ENCODE data around the gene CPN2.

CPN2 gene

GRCh38 chr3:194351080-194351672 lies at the start of gene CPN2:
CPN2 (minus strand) TSS chr3:194351328; CDS start chr3:194342702, 8,626 bp downstream.
- no peak for DNase-seq (ENCODE audit: low read depth)

- DNase-seq (ENCODE audit: low read depth): no peak
These were observed 48.8 kb upstream of the CPN2 start for GRCh38 chr3:194399874-194400411.

GRCh38 chr3:194399166-194399565 lies 48.0 kb upstream of the CPN2 start, which contains the start of gene GP5:
GP5 (minus strand) TSS chr3:194399266; CDS start chr3:194398282, 984 bp downstream.
- DNase-seq (ENCODE audit: low read depth): no peak

DNA sequence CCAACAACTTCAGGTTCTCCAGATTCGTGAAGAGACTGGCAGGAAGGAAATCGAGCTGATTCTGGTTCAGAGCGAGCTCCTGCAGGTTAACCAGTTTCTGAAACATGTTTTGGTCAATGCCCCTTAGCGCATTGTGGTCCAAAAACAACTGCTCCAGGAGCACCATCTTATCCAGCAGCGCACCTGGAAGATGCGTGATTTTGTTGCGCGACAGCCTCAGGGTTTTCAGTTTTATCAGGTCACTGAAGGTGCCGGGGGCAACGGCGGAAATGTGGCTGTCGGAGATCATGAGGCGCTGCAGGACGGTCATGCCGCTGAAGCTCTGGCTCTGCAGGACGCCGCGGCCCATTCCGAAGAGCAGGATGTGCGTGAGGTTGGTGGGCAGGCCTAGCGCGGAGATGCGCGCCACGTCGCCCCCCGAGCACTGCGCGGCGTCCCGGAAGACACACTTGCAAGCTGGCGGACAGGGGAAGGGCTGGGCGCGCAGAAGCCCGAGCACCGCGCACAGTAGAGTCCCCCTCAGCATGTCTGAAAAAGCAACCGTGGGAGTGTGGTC lies 46.7 kb upstream of the CPN2 start:
- no peak for DNase-seq (ENCODE audit: low read depth)

GRCh38 chr3:194396859-194397756 lies 46.0 kb upstream of the CPN2 start:
- peak; percentile 27 for DNase-seq (ENCODE audit: low read depth)

DNA sequence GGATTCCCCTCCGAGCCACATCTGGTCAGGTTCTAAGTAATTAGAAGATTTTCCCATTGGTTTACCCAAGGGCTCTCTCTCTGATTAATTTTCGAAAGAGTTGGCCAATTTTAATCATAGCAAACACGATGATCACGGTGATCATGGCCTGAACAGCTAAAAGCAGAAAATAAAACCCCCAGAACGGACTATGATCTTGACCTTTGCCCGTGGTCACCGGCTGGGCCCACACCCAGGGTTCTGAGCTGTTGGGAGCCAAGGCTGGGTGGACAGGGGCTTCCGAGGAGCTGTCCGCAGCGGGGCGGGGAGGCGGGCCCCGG lies 45.4 kb upstream of the CPN2 start:
- DNase-seq (ENCODE audit: low read depth): no peak

- peak; percentile 46 for DNase-seq (ENCODE audit: low read depth)
These were observed 44.8 kb upstream of the CPN2 start for GRCh38 chr3:194395778-194396538.

DNA sequence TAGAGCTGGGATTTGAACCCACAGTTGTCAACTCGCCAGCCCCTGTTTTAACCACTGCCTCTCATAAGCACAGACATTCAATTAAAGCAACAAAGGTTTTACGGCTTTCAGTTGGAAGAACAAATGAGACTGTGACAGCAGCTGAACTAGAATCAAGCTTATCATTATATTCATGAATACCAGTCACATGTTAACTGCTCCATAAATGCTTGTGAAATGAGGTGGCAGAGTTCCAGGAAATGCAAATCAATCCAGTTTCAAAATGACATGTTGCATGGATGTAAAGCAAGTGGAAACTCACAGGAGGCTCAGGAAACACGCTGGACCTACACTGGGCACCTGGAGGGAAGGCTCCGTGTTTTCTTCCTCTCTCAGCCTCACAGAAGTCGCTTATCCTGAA lies 44.1 kb upstream of the CPN2 start:
- DNase-seq (ENCODE audit: low read depth): peak; percentile 52

DNA sequence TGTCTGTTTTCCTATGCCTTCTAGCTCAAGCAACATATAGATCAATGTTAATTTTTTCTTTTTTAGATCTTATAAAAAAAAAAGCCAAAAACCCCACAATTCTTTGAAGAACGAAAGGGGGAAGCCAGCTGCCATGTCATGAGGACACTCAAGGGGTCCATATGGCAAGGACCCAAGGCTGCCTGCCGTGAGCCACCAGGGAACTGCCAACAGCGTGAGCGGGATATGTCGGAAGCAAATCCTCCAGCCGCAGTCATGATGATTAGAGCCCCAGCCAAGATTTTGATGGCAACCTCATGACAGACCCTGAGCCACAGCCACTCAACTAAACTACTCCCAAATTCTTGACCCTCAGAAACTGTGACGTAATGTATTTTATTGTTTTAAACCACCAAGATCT lies 41.4 kb upstream of the CPN2 start:
- no peak for DNase-seq (ENCODE audit: low read depth)

DNA sequence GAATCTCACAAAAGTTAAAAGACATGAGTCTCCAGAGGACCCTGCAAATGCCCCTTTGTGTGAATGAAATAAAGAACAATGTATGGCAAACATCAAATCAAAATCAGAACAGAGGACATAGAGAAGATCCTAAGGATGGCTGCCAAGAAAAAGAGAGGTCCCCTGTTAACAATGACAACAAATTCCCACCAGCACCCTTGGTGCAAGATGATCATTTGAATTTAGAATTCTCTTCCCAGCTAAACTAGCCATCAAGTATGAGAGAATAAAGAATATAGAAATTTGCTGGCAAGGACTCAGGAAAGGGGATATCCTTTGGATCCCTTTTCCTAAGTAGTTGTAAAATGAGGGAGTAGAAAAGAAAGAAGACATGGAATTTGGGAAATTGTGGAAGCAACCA lies 39.7 kb upstream of the CPN2 start:
- DNase-seq (ENCODE audit: low read depth): no peak

DNA sequence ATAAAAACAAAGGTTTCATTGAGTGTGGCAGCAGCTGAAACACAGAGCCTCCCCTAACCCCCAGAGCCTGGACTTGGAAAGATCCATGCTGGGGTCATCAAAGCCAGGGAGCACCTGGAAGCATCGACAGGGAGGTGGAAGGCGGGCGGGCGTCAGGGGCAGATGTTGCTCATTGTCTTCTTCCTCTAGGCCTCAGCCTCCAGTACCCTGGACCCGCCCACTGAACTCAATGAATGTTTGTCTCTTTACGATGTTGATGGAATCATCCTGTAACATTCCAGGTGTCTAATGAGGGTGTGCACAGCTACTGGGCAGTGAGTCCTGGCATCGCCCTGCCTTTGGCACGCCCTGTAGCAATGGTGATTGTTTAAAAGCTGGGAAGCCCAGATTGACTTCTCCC lies 38.1 kb upstream of the CPN2 start:
- DNase-seq (ENCODE audit: low read depth): no peak

- DNase-seq (ENCODE audit: low read depth): no peak
These were observed 36.8 kb upstream of the CPN2 start for GRCh38 chr3:194387926-194388418.

GRCh38 chr3:194387276-194387675 lies 36.1 kb upstream of the CPN2 start:
- DNase-seq (ENCODE audit: low read depth): no peak

DNA sequence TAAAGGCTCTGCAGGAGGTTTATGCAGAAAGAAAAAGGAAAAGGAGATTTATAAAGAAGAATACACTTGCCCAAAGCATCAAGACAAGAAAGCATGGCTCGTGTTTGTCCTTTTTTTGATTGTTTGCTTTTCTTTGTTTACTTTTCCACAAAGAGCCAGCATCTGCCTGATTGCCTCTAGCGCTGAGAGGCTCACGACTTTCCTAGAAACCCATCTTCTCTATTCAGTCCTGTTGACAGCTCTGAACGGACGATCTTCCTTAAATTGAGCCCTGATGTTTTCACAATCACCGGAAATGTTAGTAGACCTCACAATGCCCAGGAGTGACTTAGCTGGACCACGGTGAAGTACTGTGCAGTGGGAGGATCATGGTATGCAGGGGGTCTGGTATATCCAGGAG lies 35.5 kb upstream of the CPN2 start:
- DNase-seq (ENCODE audit: low read depth): no peak

DNA sequence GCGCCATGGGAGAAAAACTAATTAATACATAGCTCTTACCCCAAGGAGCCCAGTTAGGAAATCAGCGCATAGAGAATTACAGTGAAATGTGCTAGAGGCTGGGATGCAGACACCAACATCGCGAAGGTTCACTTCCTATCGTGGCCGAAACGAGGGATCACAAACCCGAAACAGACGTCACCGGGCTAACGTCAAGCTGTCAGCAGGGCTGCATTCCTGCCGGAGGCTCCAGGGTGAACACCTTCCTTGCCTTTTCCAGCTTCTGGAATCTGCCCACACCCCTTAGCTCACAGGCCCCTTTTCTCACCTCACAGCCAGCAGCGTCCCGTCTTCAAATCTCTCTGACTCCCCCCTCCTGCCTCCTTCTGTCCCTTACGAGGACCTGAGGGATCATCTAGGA lies 34.9 kb upstream of the CPN2 start:
- no peak for DNase-seq (ENCODE audit: low read depth)

DNA sequence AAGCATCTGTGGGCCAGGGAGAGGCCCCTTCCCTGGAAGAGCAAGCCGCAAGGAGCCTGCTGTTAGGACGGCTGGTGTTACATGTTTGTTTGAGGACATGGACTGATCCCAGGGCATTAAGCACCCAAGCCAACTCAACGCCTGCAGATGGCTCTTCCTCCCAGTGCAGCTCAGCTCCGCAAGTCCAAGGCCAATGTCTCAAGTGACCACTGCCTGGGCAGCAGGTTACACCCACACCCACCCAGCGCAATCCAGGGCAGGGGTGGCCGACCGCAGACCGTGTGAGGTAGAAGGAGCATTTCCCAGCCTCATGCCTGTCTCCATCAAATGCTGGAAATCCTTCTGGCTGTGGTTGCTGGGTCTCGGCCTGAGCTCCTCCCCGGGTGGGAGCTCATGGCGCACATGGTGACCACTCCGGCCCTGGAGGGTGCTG lies 33.5 kb upstream of the CPN2 start:
- no peak for DNase-seq (ENCODE audit: low read depth)

DNA sequence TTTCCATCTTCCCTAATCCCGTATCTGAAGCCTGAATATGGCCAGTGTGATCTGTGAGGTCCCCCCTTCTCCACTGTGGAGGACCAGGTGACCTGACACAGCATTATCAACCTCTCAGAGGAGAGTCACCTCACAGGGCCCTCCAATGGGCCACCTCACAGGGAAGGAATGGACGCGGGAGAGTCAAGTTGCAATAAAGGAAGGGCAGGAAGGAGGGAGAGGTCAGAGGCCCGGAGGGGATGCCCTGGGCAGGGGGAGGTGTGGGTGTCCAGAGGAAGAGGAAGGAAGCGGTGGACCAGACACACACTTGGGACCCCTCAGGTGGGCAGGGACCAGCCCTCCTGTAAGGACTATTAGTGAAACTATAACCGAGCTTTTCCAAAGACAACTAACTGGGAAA lies 33.0 kb upstream of the CPN2 start:
- DNase-seq (ENCODE audit: low read depth): no peak

DNA sequence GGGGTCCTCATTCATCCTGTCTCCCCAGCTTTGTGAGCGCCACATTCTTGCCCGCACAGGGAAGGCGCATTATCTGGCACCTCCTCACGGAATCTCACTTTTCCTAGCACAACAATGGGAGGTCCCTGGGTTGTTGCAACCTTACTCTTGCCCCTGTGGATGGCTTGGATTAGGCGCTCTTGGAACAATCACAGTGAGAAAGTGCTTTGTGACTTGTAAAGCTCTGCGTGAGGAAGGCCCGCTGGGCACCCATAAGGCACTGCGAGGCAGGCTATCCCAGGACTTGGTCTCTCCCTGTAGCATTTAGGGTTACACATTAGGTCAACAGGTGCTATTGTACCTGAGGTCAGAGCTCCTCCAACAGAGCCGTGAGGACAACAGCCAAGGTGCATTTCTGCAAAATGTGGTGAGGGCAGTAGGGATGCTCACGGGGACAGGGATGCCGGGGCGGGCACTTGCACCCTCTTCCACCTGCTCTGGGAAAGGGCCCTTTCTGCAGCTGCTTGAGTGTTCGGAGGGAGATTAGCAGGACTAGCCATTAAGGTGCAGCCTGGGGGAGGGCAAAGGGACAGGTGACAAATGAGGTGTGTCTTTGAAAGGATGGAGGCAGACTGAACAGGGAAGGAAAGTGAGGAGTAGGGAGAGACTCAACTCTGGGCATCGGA lies 32.3 kb upstream of the CPN2 start:
- DNase-seq (ENCODE audit: low read depth): no peak

- no peak for DNase-seq (ENCODE audit: low read depth)
These were observed 31.7 kb upstream of the CPN2 start for GRCh38 chr3:194382892-194383223.

DNA sequence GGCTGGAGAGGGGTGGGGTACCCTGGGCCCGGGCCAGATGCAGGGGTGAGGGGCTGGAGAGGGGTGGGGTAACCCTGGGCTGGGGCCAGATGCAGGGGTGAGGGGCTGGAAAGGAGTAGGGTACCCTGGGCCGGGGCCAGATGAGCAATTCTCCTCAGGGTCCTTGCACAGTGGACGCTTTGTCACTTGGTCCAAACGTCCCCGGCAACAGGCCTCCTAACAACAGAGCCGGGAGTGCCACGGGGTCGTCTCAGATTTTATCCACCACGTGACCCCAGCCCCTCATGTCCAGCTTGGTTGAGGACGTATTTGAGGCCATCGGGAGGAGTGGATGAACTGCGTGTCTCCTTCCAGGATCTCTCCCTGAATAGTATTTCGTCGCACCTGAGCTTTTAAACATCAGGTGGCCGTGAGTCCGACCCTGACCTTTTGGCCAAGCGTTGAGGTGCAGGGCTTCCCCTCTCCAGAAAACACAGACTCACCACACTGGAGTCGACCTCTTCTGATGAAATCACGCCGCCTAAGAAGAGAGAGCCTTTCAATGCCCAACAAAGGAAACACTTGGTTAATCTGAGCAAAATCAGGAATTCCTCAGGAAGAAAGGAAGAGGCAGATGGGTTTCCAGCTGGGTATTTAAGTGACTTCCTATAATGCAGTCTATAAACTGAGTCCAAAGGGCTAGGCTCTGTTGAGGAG lies 31.2 kb upstream of the CPN2 start:
- no peak for DNase-seq (ENCODE audit: low read depth)

- no peak for DNase-seq (ENCODE audit: low read depth)
These were observed 30.3 kb upstream of the CPN2 start for GRCh38 chr3:194381460-194381875.

Measured in amniotic epithelial cell (primary cell).